ENCODE measurements around the gene MYOM3. TPM values are rescaled to one million over a fixed set of nuclear protein-coding genes. Genes with fewer than 3 reads are reported as not detected.

Gene MYOM3
- polyA plus RNA-seq, 1 experiment = not detected

DNA sequence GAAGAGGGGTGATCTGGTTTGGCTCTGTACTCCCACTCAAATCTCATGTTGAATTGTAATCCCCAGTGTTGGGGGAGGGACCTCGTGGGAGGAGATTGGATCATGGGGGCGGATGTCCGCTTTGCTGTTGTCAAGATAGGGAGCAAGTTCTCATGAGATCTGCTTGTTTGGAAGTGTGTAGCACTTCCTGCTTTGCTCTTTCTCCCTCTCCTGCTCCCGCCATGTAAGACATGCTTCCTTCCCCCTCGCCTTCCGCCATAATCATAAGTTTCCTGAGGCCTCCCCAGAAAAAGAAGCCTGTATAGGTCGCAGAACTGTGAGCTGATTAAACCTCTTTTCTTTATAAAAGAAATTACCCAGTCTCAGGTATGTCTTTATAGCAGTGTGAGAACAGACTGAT lies 27.9 kb downstream of the MYOM3 start:
- DNase-seq (ENCODE audit: low read depth, low spot score) = no peak
- peaks cover 51% of the 10 kb centered on the region for H3K27me3 ChIP-seq (ENCODE audit: control insufficient read depth, insufficient read depth, low read length)
- no peaks in the 10 kb centered on the region; the same call in 1 of the 2 replicates for H3K9me3 ChIP-seq (ENCODE audit: control insufficient read depth, insufficient read depth, low read length)
- H3K4me3 ChIP-seq (ENCODE audit: low read depth, low read length) = no peak overlapping the region
- POLR2A ChIA-PET = no interaction called here
- CTCF ChIA-PET = interaction anchor here (2.9 kb wide), 1 partner anchor 13 kb away, joined by 11 read pairs; no protein-coding TSS in a partner anchor
- TF ChIP-seq, protein P1, sequence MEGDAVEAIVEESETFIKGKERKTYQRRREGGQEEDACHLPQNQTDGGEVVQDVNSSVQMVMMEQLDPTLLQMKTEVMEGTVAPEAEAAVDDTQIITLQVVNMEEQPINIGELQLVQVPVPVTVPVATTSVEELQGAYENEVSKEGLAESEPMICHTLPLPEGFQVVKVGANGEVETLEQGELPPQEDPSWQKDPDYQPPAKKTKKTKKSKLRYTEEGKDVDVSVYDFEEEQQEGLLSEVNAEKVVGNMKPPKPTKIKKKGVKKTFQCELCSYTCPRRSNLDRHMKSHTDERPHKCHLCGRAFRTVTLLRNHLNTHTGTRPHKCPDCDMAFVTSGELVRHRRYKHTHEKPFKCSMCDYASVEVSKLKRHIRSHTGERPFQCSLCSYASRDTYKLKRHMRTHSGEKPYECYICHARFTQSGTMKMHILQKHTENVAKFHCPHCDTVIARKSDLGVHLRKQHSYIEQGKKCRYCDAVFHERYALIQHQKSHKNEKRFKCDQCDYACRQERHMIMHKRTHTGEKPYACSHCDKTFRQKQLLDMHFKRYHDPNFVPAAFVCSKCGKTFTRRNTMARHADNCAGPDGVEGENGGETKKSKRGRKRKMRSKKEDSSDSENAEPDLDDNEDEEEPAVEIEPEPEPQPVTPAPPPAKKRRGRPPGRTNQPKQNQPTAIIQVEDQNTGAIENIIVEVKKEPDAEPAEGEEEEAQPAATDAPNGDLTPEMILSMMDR (IDR thresholded peaks at IDR 0.05; ENCODE audit: low read depth, low read length) = no peak
- no peak overlapping the region for H3K27ac ChIP-seq (ENCODE audit: low read depth, low read length)

DNA sequence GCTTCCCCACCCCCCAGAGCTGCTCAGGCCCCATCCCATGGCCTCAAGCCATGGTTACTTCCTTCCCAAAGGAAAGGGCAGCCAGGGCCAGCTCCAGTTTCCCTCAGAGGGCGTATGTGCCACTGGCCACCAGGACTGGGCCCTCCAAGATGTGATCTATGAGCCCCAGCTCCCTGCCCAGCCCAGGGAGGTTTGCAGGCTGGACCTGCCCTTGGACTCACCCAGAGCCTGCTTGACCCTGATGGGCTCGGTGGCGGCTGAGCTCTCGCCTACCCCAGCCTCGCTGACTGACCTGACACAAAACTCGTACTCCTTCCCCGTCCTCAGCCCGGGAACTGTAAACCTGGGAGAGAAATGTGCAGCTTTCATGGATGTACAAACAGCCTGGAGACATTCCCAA lies 29.6 kb downstream of the MYOM3 start:
- Histone ChIP-seq H3K27me3 (ENCODE audit: control insufficient read depth, insufficient read depth, low read length) (peaks cover 42% of the 10 kb centered on the region), H3K27ac (ENCODE audit: low read depth, low read length) (no peak overlapping the region), H3K9me3 (ENCODE audit: control insufficient read depth, insufficient read depth, low read length) (no peaks in the 10 kb centered on the region; the same call in 1 of the 2 replicates), H3K4me3 (ENCODE audit: low read depth, low read length) (no peak overlapping the region)
- POLR2A ChIA-PET = no interaction called here
- DNase-seq (ENCODE audit: low read depth, low spot score) = no peak
- CTCF ChIA-PET = interaction anchor here (2.9 kb wide), 1 partner anchor 11 kb away, joined by 11 read pairs; no protein-coding TSS in a partner anchor
- TF ChIP-seq, protein P1 (IDR thresholded peaks at IDR 0.05; ENCODE audit: low read depth, low read length) = no peak

DNA sequence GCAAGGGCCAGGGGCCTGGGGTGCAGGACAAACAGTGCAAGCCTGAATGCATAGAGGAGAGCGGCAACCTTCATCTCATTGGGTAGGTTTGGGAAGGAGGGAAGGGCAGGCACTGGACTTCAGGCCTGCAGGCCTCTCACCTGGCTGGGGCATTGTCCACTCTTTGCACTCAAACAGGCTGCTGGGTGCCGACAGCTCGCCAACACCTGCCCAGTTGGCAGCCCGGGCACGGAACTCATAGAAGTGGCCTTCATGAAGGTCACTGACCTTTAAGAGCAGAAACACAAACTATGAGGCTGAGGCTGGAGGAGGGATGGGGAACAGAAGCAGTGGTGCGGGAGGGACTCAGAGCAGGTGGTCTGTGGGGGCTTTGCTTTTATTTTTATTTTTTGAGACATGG lies 30.7 kb downstream of the MYOM3 start:
- H3K27me3 ChIP-seq (ENCODE audit: control insufficient read depth, insufficient read depth, low read length) = peaks cover 34% of the 10 kb centered on the region
- ChIA-PET POLR2A (interaction anchor here (0.7 kb wide), 1 partner anchor 13 kb away, joined by 3 read pairs; no protein-coding TSS in a partner anchor), CTCF (no interaction called here)
- TF ChIP-seq, protein P1 (IDR thresholded peaks at IDR 0.05; ENCODE audit: low read depth, low read length) = no peak
- no peak overlapping the region for H3K27ac ChIP-seq (ENCODE audit: low read depth, low read length)
- DNase-seq (ENCODE audit: low read depth, low spot score) = no peak
- H3K4me3 ChIP-seq (ENCODE audit: low read depth, low read length) = no peak overlapping the region
- no peaks in the 10 kb centered on the region; the same call in 1 of the 2 replicates for H3K9me3 ChIP-seq (ENCODE audit: control insufficient read depth, insufficient read depth, low read length)

DNA sequence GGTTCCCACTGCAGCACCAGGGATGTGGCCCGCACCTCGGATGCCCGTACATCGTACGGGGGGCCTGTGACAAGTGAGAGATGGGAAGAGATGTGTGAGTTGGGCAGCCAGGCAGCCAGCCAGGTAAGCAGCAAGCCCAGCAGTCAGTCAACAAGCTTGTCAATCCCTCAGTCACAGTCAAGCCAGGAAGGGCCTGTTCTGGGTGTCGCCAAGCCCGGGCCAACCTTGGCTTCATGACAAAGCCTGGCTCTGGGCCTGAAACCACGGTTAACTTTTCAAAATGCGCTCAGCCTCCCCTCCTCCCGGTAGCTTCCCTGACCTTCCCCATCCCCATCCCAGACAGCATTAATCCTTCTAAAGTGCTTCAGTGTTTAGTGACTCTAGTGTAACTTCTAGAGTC lies 31.8 kb downstream of the MYOM3 start:
- Histone ChIP-seq H3K27ac (ENCODE audit: low read depth, low read length) (no peak overlapping the region), H3K9me3 (ENCODE audit: control insufficient read depth, insufficient read depth, low read length) (no peaks in the 10 kb centered on the region; the same call in 1 of the 2 replicates), H3K4me3 (ENCODE audit: low read depth, low read length) (no peak overlapping the region), H3K27me3 (ENCODE audit: control insufficient read depth, insufficient read depth, low read length) (peaks cover 29% of the 10 kb centered on the region)
- ChIA-PET POLR2A (no interaction called here), CTCF (interaction anchor here (1.2 kb wide), 1 partner anchor 9 kb away, joined by 3 read pairs; no protein-coding TSS in a partner anchor)
- DNase-seq (ENCODE audit: low read depth, low spot score) = no peak
- TF ChIP-seq, protein P1 (IDR thresholded peaks at IDR 0.05; ENCODE audit: low read depth, low read length) = no peak

DNA sequence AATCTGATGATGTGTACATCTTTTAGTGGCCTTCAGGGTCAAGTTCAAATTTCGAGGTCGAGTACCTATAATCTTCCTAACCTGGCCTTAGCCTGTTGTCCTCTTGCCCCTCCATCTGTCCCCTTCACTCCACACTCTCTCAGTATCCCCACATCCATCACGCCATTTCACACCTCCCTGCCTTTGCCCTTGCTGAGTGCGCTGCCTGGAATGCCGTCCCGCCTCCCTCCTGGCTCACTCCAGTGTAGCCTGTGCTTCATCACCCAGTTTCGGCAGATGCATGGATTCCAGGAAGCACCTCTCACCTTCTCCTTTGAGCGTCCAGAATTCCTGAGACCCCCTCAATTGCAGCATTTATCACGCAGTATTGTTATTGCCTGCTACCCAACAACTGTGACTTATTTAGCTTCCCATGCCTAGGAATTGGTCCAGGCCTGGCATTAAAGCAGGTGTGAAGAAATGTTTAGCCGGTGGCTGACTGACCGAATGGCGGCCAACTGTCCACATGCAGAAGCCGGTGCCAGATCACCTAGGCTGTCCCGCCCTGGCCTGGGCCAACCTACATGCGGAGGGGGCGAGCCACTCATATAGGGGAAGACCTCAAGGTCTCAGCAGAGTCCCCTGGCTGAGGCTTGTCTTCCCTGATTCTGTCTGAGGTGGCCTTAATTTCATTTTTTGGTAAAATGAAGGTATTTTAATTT lies 34.5 kb downstream of the MYOM3 start:
- DNase-seq (ENCODE audit: low read depth, low spot score) = no peak
- POLR2A ChIA-PET = no interaction called here
- H3K9me3 ChIP-seq (ENCODE audit: control insufficient read depth, insufficient read depth, low read length) = no peaks in the 10 kb centered on the region; the same call in 1 of the 2 replicates
- H3K4me3 ChIP-seq (ENCODE audit: low read depth, low read length) = no peak overlapping the region
- TF ChIP-seq, protein P1 (IDR thresholded peaks at IDR 0.05; ENCODE audit: low read depth, low read length) = no peak
- H3K27ac ChIP-seq (ENCODE audit: low read depth, low read length) = no peak overlapping the region
- H3K27me3 ChIP-seq (ENCODE audit: control insufficient read depth, insufficient read depth, low read length) = peaks cover 28% of the 10 kb centered on the region
- CTCF ChIA-PET = no interaction called here
